Mesodermal cell (in vitro differentiated cells): ENCODE results near the gene TBC1D9B.

Source experiments
- H3K27ac ChIP-seq: 2 replicates; pipeline ENCODE4 v1.7.0; 2013; ENCODE audit warnings: mild to moderate bottlenecking, low read depth, low read length, moderate library complexity; ENCODE audit not compliant: severe bottlenecking
- H3K36me3 ChIP-seq: 2 replicates; pipeline ENCODE4 v1.7.1; 2013; ENCODE audit warnings: mild to moderate bottlenecking, low read length, moderate library complexity; ENCODE audit not compliant: control insufficient read depth, insufficient read depth
- H3K4me1 ChIP-seq: one replicate; pipeline ENCODE4 v1.7.1; 2013; ENCODE audit warnings: mild to moderate bottlenecking, low read length; ENCODE audit not compliant: insufficient read depth, control insufficient read depth, poor library complexity, severe bottlenecking
- H3K4me3 ChIP-seq: 2 replicates; pipeline ENCODE4 v1.7.0; 2013; ENCODE audit warnings: low read length, control low read depth, mild to moderate bottlenecking; ENCODE audit not compliant: insufficient read depth, poor library complexity, severe bottlenecking; ENCODE audit errors: extremely low read depth
- H3K9me3 ChIP-seq: 2 replicates; pipeline ENCODE4 v1.7.1; 2013; ENCODE audit warnings: mild to moderate bottlenecking, low read length, moderate library complexity; ENCODE audit not compliant: control insufficient read depth
- WGBS, 2 experiments: methylation state at CpG; one replicate each; pipeline ENCODE4 v1.1.5; 2013; ENCODE audit warnings: missing lambda C conversion rate in 2 of 2; ENCODE audit not compliant: insufficient coverage in 2 of 2; 5-methylcytosine and 5-hydroxymethylcytosine counted together

Gene TBC1D9B

DNA sequence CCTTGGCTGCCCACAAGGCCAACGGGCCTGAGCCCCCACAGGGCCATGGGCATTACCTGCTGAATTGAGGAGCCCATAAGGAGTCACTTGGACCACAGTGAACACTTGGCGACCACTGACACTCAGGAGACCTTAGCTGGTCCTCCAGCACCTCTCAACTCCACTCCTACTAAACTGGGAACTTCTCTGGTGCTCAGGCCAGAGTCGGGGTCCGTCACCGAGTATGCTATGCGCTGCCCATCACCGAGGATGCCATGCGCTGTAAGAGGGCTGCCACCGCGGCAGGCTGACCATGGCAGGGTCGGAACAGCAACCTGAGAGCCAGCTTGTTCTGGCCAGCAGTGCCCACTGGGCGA is 87.6 kb downstream of the TBC1D9B start:
- Histone ChIP-seq H3K4me3 (no peak overlapping the region), H3K4me1 (peaks cover 33% of the 10 kb centered on the region), H3K9me3 (no peaks in the 10 kb centered on the region), H3K36me3 (peaks cover 43% of the 10 kb centered on the region), H3K27ac (peak overlapping the region; percentile 94)
- 81 to 91% methylated on average over 10 to 12 of the region's 12 CpGs for WGBS, 2 experiments

DNA sequence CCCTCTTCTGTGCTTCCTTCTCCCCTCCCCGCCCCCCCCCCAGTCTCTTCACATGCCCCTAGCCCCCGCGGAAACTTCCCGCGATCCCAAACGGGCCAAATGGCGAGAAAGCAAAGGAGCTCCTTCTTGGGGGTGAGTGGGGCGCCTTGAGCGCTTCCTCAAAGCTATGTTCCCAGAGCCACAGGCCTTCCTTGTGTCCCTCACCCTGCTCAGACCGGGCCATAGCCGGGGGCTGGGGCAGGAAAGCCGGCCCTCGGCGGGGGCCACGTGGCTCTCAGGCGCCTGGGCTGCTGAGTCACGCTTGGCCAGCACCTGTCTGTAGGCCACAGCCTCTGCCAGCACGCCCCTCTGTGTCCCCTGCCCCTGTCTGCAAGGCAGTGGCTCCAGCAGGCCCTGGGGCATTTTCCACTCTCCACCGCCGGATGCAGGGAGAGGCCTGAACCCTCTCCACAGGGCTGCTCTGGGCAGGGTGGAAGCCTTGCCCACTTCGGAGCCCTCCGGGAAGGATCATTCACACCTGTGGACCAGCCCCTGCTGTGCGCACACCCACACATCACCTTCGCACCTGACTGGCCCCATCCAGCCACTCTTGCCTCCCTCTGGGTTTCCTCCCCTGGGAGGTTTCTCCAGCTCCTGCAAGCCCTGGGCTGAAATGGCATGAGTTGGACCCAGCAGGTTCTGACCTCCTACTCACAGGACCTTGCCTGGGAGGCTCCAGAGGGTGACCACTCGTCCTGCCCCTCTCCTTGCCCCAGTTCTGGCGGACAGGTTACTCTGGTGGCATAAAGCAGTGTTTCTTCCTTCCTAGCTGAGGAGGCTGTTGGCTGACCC is 88.2 kb downstream of the TBC1D9B start:
- H3K4me3 ChIP-seq = no peak overlapping the region
- peak overlapping the region; percentile 94 for H3K27ac ChIP-seq
- no peaks in the 10 kb centered on the region for H3K9me3 ChIP-seq
- H3K4me1 ChIP-seq = peaks cover 33% of the 10 kb centered on the region
- peaks cover 38% of the 10 kb centered on the region for H3K36me3 ChIP-seq
- WGBS, 2 experiments = 43 to 53% methylated on average over 16 to 24 of the region's 26 CpGs

DNA sequence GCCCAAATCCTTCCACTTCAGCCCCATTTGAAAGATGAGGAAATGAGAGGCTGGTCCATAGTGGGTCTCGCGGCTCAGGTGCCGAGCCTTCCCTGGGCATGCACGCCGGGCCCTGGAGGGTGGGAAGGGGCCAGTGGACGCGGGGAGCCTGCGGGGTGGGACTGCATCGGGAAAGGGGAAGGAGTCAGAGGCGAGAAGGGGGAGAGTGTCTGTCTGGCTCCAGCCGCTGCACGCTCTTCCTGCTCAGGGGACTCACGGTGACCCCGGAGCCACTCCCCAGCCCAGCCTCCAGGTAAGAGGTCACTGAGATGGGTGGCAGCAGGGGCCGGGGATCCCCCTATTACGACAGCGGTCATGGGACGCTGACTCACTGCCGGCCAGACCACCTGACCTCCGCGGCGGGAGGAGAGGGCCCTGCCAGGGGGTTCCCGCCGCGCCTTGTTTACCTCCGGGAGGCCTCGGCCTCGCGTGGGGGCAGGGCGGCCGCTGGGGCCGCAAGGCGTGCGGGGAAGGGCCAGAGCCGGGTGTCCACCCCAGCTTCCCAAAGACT is 88.9 kb downstream of the TBC1D9B start:
- Histone ChIP-seq H3K4me3 (peak overlapping the region; percentile 14), H3K27ac (peak overlapping the region; percentile 94), H3K4me1 (peaks cover 33% of the 10 kb centered on the region), H3K36me3 (peaks cover 38% of the 10 kb centered on the region), H3K9me3 (no peaks in the 10 kb centered on the region)
- 10 to 13% methylated on average over 18 to 31 of the region's 35 CpGs for WGBS, 2 experiments

- no peak overlapping the region for H3K4me3 ChIP-seq
- peak overlapping the region; percentile 94 for H3K27ac ChIP-seq
- WGBS, 2 experiments = 72 to 90% methylated on average over 9 to 13 of the region's 14 CpGs
- H3K9me3 ChIP-seq = no peaks in the 10 kb centered on the region
- H3K4me1 ChIP-seq = peaks cover 33% of the 10 kb centered on the region
- peaks cover 38% of the 10 kb centered on the region for H3K36me3 ChIP-seq
Observed at GRCh38 chr5:179817890-179818745, 89.6 kb downstream of the TBC1D9B start.

DNA sequence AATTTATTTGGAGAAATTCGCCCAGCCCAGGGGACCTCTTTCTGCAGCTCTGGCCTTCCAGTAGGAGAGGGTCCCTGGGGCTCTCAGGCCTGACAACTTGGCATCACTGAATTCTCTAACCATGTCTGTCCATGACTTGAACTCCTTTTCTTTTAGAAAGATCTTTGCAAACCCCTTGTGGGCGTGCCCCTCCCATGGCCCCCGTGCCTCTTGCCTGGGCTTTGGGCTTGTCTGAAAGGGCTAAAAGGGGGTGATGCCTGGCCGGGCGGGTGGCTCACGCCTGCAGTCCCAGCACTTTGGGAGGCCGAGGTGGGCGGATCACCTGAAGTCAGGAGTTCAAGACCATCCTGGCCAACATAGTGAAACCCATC is 90.2 kb downstream of the TBC1D9B start:
- H3K27ac ChIP-seq = no peak overlapping the region
- H3K4me1 ChIP-seq = peaks cover 29% of the 10 kb centered on the region
- WGBS, 2 experiments = 51 to 81% methylated on average over 3 to 6 of the region's 8 CpGs
- no peak overlapping the region for H3K4me3 ChIP-seq
- H3K36me3 ChIP-seq = peaks cover 38% of the 10 kb centered on the region
- H3K9me3 ChIP-seq = no peaks in the 10 kb centered on the region

GRCh38 chr5:179816796-179817469 is 90.8 kb downstream of the TBC1D9B start:
- Histone ChIP-seq H3K4me1 (peaks cover 25% of the 10 kb centered on the region), H3K36me3 (peaks cover 39% of the 10 kb centered on the region), H3K27ac (no peak overlapping the region), H3K4me3 (peak overlapping the region; percentile 28), H3K9me3 (no peaks in the 10 kb centered on the region)
- WGBS, 2 experiments = 6 to 9% methylated on average over 18 to 58 of the region's 72 CpGs

- H3K27ac ChIP-seq = no peak overlapping the region
- peaks cover 44% of the 10 kb centered on the region for H3K36me3 ChIP-seq
- H3K4me1 ChIP-seq = peaks cover 25% of the 10 kb centered on the region
- H3K4me3 ChIP-seq = no peak overlapping the region
- 78 to 83% methylated on average over 19 of the region's 23 CpGs for WGBS, 2 experiments
- H3K9me3 ChIP-seq = no peaks in the 10 kb centered on the region
Observed at GRCh38 chr5:179816401-179816795, 91.3 kb downstream of the TBC1D9B start.

GRCh38 chr5:179815491-179816249 is 92.0 kb downstream of the TBC1D9B start:
- Histone ChIP-seq H3K4me1 (peaks cover 25% of the 10 kb centered on the region), H3K36me3 (peaks cover 51% of the 10 kb centered on the region), H3K4me3 (no peak overlapping the region), H3K9me3 (no peaks in the 10 kb centered on the region), H3K27ac (no peak overlapping the region)
- 95 to 96% methylated on average over 14 to 21 of the region's 21 CpGs for WGBS, 2 experiments

- no peak overlapping the region for H3K27ac ChIP-seq
- H3K4me1 ChIP-seq = peaks cover 10% of the 10 kb centered on the region
- H3K36me3 ChIP-seq = peaks cover 54% of the 10 kb centered on the region
- H3K9me3 ChIP-seq = no peaks in the 10 kb centered on the region
- H3K4me3 ChIP-seq = no peak overlapping the region
- no CpG with 5 or more reads among the region's 3 CpGs for WGBS, 2 experiments
Observed at GRCh38 chr5:179814090-179814489, 93.6 kb downstream of the TBC1D9B start.
